CD8-positive, alpha-beta memory T cell (primary cell): ENCODE data around the gene TCP1. TPM values are rescaled to one million over a fixed set of nuclear protein-coding genes. Genes with fewer than 3 reads are reported as not detected.
"Not testable (repeated sequence)": the region's sequence is repeated elsewhere in the genome, so short reads cannot be mapped to it uniquely, and the experiment has no call there.

Experiments used
- CTCF ChIA-PET: fragments of 350-600 bp; sonication (Branson Sonifier 250); formaldehyde crosslinking; loops from one replicate; lab custom pipeline; 2021; ENCODE audit warnings: antibody characterized with exemption; lab: Charles Lee
- POLR2A ChIA-PET: fragments of 350-600 bp; sonication (Branson Sonifier 250); formaldehyde crosslinking; loops from one replicate; lab custom pipeline; 2021; ENCODE audit warnings: antibody characterized with exemption; lab: Charles Lee
- DNase-seq, 5 donors: peaks; one replicate each; pipeline versions ENCODE4 v3.0.0 to v3.0.0-alpha.2; 2020 to 2022; ENCODE audit warnings: mixed read lengths in 1 of 5
- H3K27ac ChIP-seq: one replicate; pipeline ENCODE4 v1.7.0; 2013; ENCODE audit warnings: low read depth, mild to moderate bottlenecking, low read length, moderate library complexity
- H3K27me3 ChIP-seq: 2 replicates; pipeline ENCODE4 v1.7.0; 2013; ENCODE audit warnings: low read length, mild to moderate bottlenecking; ENCODE audit not compliant: insufficient read depth, poor library complexity, severe bottlenecking
- H3K36me3 ChIP-seq: 2 replicates; pipeline ENCODE4 v1.7.0; 2013; ENCODE audit warnings: mild to moderate bottlenecking, low read length, moderate library complexity; ENCODE audit not compliant: insufficient read depth
- H3K4me1 ChIP-seq: 2 replicates; pipeline ENCODE4 v1.7.0; 2013; ENCODE audit warnings: mild to moderate bottlenecking, low read length, moderate library complexity; ENCODE audit not compliant: insufficient read depth
- H3K4me3 ChIP-seq: 2 replicates; pipeline ENCODE4 v1.7.0; 2013; ENCODE audit warnings: mild to moderate bottlenecking, low read length
- H3K9me3 ChIP-seq: 2 replicates; pipeline ENCODE4 v1.7.0; 2013; ENCODE audit warnings: mild to moderate bottlenecking, low read length
- H3K27ac Mint-ChIP-seq, 8 donors: one replicate each; pipeline ENCODE4 v1.8.0; 2020 to 2021; ENCODE audit warnings: mixed read lengths in 8 of 8, mild to moderate bottlenecking in 6 of 8, inconsistent platforms in 3 of 8, moderate library complexity in 3 of 8
- H3K27me3 Mint-ChIP-seq, 2 donors: one replicate each; pipeline ENCODE4 v1.8.0; 2020 to 2021; ENCODE audit warnings: mixed read lengths in 2 of 2, mild to moderate bottlenecking in 1 of 2, moderate library complexity in 1 of 2
- H3K36me3 Mint-ChIP-seq, 3 donors: one replicate each; pipeline ENCODE4 v1.8.0; 2020 to 2021; ENCODE audit warnings: mixed read lengths in 3 of 3, inconsistent platforms in 1 of 3, mild to moderate bottlenecking in 1 of 3
- H3K4me1 Mint-ChIP-seq, 3 donors: one replicate each; pipeline ENCODE4 v1.8.0; 2020 to 2021; ENCODE audit warnings: mixed read lengths in 3 of 3, inconsistent platforms in 1 of 3, mild to moderate bottlenecking in 1 of 3
- H3K4me3 Mint-ChIP-seq, 7 donors: one replicate each; pipeline ENCODE4 v1.8.0; 2020 to 2021; ENCODE audit warnings: mixed read lengths in 7 of 7, mild to moderate bottlenecking in 6 of 7, moderate library complexity in 4 of 7, inconsistent platforms in 2 of 7
- H3K9me3 Mint-ChIP-seq, 5 donors: one replicate each; pipeline ENCODE4 v1.8.0; 2020 to 2022; ENCODE audit warnings: mixed read lengths in 5 of 5, mild to moderate bottlenecking in 3 of 5, moderate library complexity in 2 of 5, inconsistent platforms in 1 of 5
- polyA plus RNA-seq: library from polyadenylated mRNA; unstranded; fragments of 300-500 nt; fragmentation: Illumina TruSeq; gene quantifications from one replicate; pipeline ENCODE4 v1.2.3, GENCODE V29; 2021
- total RNA-seq, 2 experiments: library from RNA; stranded (reverse); gene quantifications; one replicate each; pipeline ENCODE4 v1.2.3, GENCODE V29; 2021

Gene TCP1
- total and polyA plus RNA-seq, 3 experiments from 2014 or later: 98.2 to 617 (median 589) TPM

DNA sequence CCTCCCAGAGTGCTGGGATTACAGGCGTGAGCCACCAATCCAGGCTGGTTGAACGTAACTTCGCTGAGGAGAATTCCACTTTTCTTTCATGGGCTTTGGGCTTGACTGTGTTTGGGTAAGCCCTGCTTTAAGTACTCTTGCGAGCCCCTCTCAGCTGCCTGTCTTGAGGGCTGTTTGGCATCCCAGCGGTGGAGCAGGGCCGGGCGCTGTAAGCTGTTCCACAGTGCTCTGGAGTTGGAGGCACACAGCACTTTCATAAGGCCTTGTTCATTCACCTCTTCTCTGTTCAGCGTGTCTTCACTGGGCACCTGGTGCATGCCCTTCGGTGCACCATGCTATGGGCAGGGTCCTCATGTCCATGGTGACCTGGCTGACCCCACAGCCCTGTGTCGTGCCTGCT lies 32.3 kb upstream of the TCP1 start:
- no peaks in the 10 kb centered on the region for H3K9me3 Mint-ChIP-seq

DNA sequence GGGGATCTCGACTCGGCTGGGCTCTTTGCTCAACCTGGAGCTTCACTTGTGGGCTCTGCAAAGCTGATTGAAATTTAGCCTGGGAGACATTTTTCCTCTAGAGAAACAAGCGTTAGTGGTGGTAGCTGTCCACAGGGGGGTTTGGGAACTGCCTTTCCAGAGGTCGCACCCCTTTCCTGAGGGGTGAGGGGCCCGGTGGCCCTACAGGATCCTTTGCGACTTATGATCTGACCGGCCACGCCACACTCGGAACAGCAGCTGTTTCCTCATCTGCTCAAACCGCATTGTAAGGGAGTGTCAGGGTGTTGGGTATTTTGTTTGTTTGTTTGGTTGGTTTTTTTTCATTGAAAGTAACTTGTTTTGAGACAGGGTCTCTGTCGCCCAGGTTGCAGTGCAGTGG lies 31.7 kb upstream of the TCP1 start:
- peaks cover 1 to 6% (median 2%) of the 10 kb centered on the region in 3 donors for H3K36me3 Mint-ChIP-seq
- CTCF ChIA-PET: interaction anchor here (1.7 kb wide), 1 partner anchor 8 kb away, joined by 4 read pairs; no protein-coding TSS in a partner anchor

More for the DNA sequence above, 32.3 kb upstream of the TCP1 start:
- Histone ChIP-seq H3K4me3 (no peak overlapping the region), H3K36me3 (no peaks in the 10 kb centered on the region), H3K27me3 (peaks cover 6% of the 10 kb centered on the region), H3K4me1 (peaks cover 18% of the 10 kb centered on the region), H3K9me3 (no peaks in the 10 kb centered on the region), H3K27ac (no peak overlapping the region)
- H3K36me3 Mint-ChIP-seq: peaks cover 1 to 6% (median 2%) of the 10 kb centered on the region in 3 donors
- no peak overlapping the region for H3K27ac Mint-ChIP-seq
- H3K27me3 Mint-ChIP-seq: peaks cover 0 to 3% of the 10 kb centered on the region in 2 donors
- POLR2A ChIA-PET: no interaction called here
- CTCF ChIA-PET: no interaction called here
- no peak overlapping the region for H3K4me3 Mint-ChIP-seq
- H3K4me1 Mint-ChIP-seq: peaks cover 15 to 16% (median 16%) of the 10 kb centered on the region in 3 donors
- DNase-seq: peak in 1 of 5 donors; percentile 13

DNA sequence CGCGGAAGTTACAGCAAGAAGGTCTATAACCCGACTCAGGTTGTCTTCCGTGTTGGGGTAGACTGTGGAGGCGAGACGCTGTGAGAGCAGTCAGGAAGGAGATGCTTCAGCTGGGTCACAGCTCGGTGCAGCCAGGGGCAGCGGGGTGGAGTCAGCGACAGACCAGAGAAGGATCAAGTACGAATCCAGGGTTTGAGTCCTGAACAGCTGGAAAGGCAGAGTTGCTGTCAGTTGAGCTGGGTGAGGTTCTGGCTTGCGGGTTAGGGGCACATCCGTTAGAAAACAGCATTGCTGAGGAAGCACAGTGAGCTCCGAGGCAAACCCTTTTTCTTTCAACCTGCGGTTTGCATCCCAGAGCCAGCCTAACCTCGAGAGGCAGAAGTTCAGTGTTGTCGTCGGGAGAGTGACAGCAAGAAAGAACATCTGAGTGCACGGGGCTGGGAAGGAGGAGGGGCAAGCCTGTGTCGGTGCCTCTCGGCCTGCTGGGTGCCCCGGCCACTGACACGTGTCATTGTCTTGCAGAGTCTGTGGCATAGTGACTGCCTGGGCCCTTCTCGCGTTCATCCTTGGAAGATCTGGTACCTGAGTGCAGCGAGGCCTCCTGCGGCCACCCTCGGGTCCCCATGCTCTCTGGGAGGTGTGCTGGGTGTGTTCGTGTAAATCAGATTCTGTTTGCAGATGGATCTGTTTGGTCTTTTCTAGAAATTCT lies 30.7 kb upstream of the TCP1 start:
- Histone ChIP-seq H3K4me1 (peaks cover 18% of the 10 kb centered on the region), H3K4me3 (peak overlapping the region; percentile 36), H3K27me3 (peaks cover 6% of the 10 kb centered on the region), H3K36me3 (no peaks in the 10 kb centered on the region), H3K27ac (no peak overlapping the region), H3K9me3 (no peaks in the 10 kb centered on the region)
- Mint-ChIP-seq H3K36me3 (peaks cover 1 to 6% (median 2%) of the 10 kb centered on the region in 3 donors), H3K4me3 (peak overlapping the region; percentile 71 to 89 (median 81)), H3K27me3 (peaks cover 0 to 3% of the 10 kb centered on the region in 2 donors), H3K9me3 (no peaks in the 10 kb centered on the region), H3K4me1 (peaks cover 15 to 16% (median 16%) of the 10 kb centered on the region in 3 donors), H3K27ac (peak overlapping the region in 7 of 8 donors; percentile 55 to 88 (median 81))
- CTCF ChIA-PET: interaction anchor here (1.3 to 1.7 kb wide), 2 partner anchors 9 to 13 kb away, joined by 3 to 4 read pairs; no protein-coding TSS in a partner anchor
- DNase-seq: peak in 3 of 5 donors; percentile 9 to 58 (median 36)
- POLR2A ChIA-PET: no interaction called here

More for the DNA sequence above, 31.7 kb upstream of the TCP1 start:
- no peaks in the 10 kb centered on the region for H3K9me3 ChIP-seq
- peaks cover 6% of the 10 kb centered on the region for H3K27me3 ChIP-seq
- no peak overlapping the region for H3K27ac ChIP-seq
- H3K9me3 Mint-ChIP-seq: no peaks in the 10 kb centered on the region
- peak overlapping the region in 2 of 8 donors; percentile 23 to 43 for H3K27ac Mint-ChIP-seq
- H3K4me3 Mint-ChIP-seq: no peak overlapping the region
- H3K27me3 Mint-ChIP-seq: peaks cover 0 to 3% of the 10 kb centered on the region in 2 donors
- no peak overlapping the region for H3K4me3 ChIP-seq
- peak in 1 of 5 donors; percentile 1 for DNase-seq
- POLR2A ChIA-PET: no interaction called here
- peaks cover 18% of the 10 kb centered on the region for H3K4me1 ChIP-seq
- peaks cover 15 to 16% (median 16%) of the 10 kb centered on the region in 3 donors for H3K4me1 Mint-ChIP-seq
- no peaks in the 10 kb centered on the region for H3K36me3 ChIP-seq

DNA sequence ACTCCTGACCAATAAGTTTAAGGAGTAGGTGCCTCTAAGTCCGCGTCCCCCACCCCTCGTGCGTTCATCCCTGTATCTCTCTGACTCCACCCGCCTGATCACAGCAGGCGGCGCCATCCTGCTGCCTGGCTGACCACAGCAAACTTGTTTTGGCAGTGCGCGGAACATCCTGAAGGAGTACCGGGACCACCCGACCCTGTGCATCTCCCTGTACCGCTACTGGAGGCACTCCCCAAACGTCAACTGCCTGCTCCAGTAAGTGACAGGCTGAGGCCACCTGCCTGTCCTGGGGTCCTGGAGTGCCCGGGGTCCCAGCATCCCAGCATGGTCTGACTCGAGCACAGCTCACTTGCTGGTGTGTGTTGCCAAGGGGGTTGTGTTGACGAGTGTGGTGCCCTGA lies 29.7 kb upstream of the TCP1 start:
- Mint-ChIP-seq H3K4me1 (peaks cover 15 to 16% (median 16%) of the 10 kb centered on the region in 3 donors), H3K36me3 (peaks cover 1 to 6% (median 2%) of the 10 kb centered on the region in 3 donors), H3K4me3 (peak overlapping the region in 4 of 7 donors; percentile 81 to 89 (median 86)), H3K27me3 (peaks cover 0 to 3% of the 10 kb centered on the region in 2 donors), H3K9me3 (no peaks in the 10 kb centered on the region), H3K27ac (peak overlapping the region in 2 of 8 donors; percentile 7 to 88)
- H3K36me3 ChIP-seq: no peaks in the 10 kb centered on the region
- peak in 1 of 5 donors; percentile 43 for DNase-seq
- H3K4me3 ChIP-seq: no peak overlapping the region
- peaks cover 6% of the 10 kb centered on the region for H3K27me3 ChIP-seq
- peaks cover 18% of the 10 kb centered on the region for H3K4me1 ChIP-seq
- CTCF ChIA-PET: no interaction called here
- no peaks in the 10 kb centered on the region for H3K9me3 ChIP-seq
- POLR2A ChIA-PET: no interaction called here
- no peak overlapping the region for H3K27ac ChIP-seq

DNA sequence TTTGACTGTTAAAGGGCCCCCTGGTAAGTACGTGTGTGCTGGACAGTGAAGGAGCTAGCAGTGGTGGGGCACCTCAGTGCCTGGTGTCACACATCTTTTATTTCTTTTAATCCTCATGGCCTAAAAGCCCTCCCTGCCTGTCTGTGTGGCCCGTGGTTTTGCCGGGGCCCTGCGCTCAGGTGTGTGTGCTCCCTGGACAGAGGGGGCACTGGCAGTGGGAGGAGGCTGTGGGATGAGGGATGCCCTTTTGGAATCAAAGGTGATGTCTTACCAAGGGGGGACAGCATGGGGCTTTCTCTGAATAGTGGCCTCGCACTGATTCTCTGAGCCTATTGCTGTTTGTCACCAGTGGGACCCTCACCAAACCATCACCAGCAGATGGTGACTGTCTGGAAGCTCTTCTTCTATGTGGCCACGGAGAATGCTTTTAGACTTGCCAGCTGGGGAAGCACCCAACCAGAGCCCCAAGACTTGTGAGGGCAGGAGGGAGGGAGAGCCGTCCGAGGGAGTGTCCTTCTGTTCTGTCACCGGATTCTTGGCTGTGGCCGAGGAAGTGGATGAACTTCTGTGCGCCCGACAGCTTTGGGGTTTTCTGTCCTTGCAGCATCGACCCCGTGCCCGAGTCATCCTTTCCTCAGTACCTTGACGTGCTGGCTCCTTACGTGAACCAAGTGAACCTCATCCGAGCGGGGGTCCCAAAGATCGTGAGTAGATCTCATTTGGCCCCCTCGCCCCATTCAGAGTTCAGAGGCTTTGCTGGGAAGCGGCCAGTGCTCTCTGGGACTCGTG lies 28.7 kb upstream of the TCP1 start:
- Mint-ChIP-seq H3K9me3 (no peaks in the 10 kb centered on the region), H3K4me1 (peaks cover 15 to 16% (median 16%) of the 10 kb centered on the region in 3 donors), H3K36me3 (peaks cover 1 to 6% (median 2%) of the 10 kb centered on the region in 3 donors), H3K27me3 (peaks cover 0 to 3% of the 10 kb centered on the region in 2 donors), H3K4me3 (no peak overlapping the region), H3K27ac (peak overlapping the region in 1 of 8 donors; percentile 36)
- H3K27ac ChIP-seq: no peak overlapping the region
- H3K27me3 ChIP-seq: peaks cover 6% of the 10 kb centered on the region
- ChIA-PET POLR2A (no interaction called here), CTCF (no interaction called here)
- H3K9me3 ChIP-seq: no peaks in the 10 kb centered on the region
- peaks cover 18% of the 10 kb centered on the region for H3K4me1 ChIP-seq
- no peaks in the 10 kb centered on the region for H3K36me3 ChIP-seq
- DNase-seq: peak in 1 of 5 donors; percentile 3
- H3K4me3 ChIP-seq: no peak overlapping the region

DNA sequence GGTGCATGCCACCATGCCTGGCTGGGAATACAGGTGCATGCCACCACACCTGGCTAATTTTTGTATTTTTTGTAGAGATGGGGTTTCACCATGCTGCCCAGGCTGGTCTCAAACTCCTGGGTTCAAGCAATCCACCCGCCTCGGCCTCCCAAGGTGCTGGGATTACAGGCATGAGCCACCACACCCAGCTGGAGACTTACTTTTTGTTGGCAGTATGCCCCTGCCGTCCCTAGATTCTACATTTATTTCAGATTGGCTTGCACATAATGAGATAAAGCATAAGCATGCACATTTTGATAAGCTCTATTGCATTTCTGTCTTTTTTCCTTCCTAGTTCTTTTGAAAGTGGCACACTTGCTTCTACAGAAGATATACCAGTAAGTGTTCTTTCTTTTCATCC lies 27.4 kb upstream of the TCP1 start:
- H3K27ac ChIP-seq, H3K4me3 Mint-ChIP-seq, CTCF ChIA-PET, H3K36me3 ChIP-seq, H3K27me3 Mint-ChIP-seq, DNase-seq, POLR2A ChIA-PET, H3K9me3 Mint-ChIP-seq, H3K27me3 ChIP-seq, H3K36me3 Mint-ChIP-seq, H3K4me3 ChIP-seq, H3K9me3 ChIP-seq: not testable (repeated sequence)
- Mint-ChIP-seq H3K4me1 (peaks cover 15 to 16% (median 16%) of the 10 kb centered on the region in 3 donors), H3K27ac (peak overlapping the region in 2 of 8 donors; percentile 19 to 68)
- peaks cover 18% of the 10 kb centered on the region for H3K4me1 ChIP-seq

DNA sequence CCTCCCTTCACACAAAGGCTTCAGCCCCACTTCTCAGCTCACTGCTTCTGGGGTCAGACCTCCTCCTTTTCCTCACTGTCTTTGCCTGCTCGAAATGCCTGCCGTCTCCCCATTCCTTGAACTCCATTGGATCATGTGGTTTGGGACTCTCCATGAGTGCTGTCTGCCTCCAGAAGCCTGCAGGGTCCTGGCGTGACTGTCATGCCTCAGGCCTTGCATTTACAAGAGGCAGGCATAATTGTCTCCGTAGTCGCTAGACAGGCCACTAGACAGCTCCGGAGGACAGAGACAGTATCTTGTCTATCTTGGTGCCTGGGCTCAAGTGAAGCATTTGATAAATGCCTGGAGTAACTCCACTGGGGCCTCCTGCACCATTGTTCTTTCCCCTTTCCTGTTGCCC lies 26.0 kb upstream of the TCP1 start:
- Mint-ChIP-seq H3K4me3 (no peak overlapping the region), H3K36me3 (peaks cover 0 to 3% (median 0%) of the 10 kb centered on the region in 3 donors), H3K27me3 (peaks cover 0 to 1% of the 10 kb centered on the region in 2 donors), H3K27ac (no peak overlapping the region), H3K9me3 (no peaks in the 10 kb centered on the region), H3K4me1 (peaks cover 11 to 12% (median 11%) of the 10 kb centered on the region in 3 donors)
- Histone ChIP-seq H3K27me3 (peaks cover 6% of the 10 kb centered on the region), H3K36me3 (no peaks in the 10 kb centered on the region), H3K27ac (no peak overlapping the region), H3K4me3 (no peak overlapping the region), H3K9me3 (no peaks in the 10 kb centered on the region), H3K4me1 (peaks cover 13% of the 10 kb centered on the region)
- ChIA-PET CTCF (no interaction called here), POLR2A (no interaction called here)
- no peak for DNase-seq
